IPS-NIHi11 (cell line): ENCODE data around the gene FBXO24.

Experiments
- DNase-seq: peaks from one replicate; pipeline ENCODE4 v3.0.0; 2012; ENCODE audit warnings: mixed read lengths, low spot score

The FBXO24 gene

DNA sequence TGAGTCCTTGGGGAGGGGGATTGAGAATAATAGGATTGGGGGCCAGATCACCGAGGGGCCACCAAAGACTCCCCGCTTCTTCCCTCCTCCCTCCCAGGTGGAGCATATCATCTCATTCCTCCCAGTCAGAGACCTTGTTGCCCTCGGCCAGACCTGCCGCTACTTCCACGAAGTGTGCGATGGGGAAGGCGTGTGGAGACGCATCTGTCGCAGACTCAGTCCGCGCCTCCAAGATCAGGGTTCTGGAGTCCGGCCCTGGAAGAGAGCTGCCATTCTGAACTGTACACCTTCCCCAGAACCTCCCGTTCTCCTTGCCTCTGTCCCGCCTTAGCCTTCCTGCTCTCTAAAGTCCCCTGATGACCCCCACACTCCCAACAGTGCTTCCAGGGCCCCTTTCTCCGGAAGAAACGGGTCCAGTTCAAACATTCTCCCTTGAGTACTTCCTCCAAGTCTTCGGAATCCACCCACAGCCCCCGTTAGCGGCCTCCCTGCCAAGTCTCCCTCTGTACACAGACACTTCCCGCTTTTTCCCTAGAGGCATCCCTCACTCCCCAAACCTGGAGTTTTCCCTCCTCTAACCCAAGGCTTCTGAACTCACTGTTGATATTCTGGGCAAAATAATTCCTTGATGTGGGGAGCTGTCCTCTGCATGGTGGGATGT, 4.1 kb downstream of the FBXO24 start:
- no peak for DNase-seq

DNA sequence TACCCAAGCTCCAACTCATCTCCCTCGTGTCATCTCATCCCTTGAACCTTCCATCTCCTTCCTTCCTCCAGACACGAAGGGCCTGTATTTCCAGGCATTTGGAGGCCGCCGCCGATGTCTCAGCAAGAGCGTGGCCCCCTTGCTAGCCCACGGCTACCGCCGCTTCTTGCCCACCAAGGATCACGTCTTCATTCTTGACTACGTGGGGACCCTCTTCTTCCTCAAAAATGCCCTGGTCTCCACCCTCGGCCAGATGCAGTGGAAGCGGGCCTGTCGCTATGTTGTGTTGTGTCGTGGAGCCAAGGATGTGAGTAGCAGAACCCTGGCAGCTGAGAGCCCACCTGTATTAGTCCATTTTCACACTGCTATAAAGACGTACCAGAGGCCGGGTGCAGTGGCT, 5.5 kb downstream of the FBXO24 start:
- no peak for DNase-seq

DNA sequence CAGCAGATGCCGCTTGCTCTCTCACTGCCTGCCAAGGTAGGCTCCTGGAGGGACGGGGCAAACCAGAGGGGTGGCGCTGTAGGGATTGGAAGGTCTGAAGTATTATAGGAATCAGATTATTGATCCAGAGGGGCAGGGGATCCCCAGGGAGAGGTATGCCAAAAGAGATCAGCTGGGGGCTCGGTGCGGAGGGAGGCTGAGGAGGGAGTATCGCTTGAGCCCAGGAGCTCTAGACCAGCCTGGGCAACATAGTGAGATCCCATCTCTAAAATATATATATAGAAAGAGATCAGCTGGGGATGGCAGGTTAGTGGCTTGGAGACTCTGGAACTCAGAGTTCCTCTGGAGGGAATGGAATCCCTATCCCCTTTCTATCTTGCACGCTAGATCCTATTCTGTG, 9.1 kb downstream of the FBXO24 start:
- no peak for DNase-seq

DNA sequence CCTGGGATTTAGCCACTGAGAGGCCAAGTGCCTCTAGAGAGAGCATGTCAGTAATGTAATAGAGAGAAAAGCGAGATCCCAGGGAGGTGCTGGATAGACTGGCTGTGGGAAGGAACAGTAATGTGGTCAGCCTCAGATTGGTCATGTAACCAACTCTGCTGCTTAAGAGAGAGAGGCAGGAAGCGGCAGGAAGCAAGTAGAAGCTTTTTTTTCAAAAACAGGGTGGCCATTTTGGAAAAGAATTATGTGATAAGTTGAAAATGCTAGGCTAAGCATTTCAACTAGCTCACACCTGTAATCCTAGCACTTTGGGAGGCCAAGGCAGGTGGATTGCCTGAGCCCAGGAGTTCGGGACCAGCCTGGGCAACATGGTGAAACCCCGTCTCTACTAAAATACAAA, 12.3 kb downstream of the FBXO24 start:
- no peak for DNase-seq

DNA sequence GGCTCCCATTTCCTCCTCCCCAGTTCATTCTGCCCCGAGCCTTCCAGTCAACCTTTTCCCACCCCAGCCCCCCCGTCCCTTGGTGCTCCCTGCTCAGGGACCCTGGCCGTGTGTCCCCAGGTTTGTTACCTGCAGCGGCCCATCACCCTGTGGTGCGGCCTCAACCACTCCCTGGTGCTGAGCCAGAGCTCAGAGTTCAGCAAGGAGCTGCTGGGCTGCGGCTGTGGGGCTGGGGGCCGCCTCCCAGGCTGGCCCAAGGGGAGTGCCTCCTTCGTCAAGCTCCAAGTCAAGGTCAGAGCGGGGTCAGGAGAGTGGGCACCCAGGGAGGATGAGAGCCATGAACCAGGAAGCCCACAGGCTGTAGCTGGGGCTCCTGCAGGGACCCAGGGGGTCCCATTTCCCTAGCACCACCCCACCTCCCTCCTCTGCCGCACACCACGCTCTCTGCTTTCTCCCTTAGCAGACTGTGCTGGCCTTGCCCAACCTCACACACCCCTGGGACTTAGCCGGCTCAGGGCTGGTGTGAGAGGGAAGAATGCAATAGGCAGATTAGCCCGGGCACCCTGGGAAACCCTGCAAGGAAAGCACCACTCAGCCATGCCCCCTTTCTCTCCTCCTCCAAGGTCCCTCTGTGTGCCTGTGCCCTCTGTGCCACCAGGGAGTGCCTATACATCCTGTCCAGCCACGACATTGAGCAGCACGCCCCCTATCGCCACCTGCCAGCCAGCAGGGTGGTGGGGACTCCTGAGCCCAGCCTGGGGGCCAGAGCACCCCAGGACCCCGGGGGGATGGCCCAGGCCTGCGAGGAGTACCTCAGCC, 14.0 kb downstream of the FBXO24 start:
- DNase-seq: no peak

DNA sequence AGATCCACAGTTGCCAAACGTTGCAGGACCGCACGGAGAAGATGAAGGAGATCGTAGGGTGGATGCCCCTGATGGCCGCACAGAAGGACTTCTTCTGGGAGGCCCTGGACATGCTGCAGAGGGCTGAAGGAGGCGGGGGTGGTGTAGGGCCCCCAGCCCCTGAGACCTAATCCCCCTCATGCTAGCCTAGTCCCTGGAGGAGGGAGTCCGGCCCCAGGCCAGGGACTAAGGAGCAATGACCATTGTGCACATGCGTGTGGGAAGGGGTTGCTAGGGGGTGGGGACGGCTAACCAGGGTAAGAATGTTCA, 14.6 kb downstream of the FBXO24 start:
- DNase-seq: no peak

DNA sequence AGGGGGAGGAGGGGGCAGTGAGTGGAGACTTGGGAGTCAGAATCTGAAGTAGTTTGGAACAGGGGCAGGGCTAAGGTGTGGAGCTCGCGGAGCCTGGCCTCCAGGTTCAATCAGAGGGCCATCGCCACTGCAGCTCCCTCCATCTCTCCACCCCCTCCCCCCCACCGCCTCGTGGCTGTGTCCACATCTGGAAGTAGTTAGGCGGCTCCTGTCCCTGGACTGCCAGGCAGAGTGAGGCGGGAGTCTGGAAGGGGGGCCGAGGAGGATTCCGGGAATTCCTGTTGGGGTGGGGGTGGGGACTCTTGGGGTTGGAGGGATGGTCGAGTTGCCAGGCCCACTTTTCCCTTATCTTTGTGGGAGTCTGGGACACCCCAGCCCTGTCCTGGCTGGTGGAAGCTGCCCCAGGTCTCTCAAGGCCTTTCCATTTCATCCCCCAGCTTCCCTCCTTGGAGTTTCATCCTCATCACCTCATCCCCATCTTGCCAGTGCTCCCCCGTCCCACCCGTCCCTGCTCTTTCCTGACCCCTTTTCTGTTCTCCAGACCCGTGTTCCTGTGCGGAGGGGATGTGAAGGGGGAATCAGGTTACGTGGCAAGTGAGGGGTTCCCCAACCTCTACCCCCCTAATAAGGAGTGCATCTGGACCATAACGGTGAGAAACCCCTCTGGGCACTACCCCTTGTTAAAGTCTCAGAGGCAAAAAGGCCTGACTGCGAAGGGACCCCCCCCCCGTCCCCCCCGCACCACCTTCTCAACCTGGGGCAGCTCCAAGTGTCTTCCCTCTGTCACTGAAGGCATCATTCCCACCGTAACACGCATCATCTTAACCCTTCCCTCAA, 17.0 kb downstream of the FBXO24 start:
- peak; percentile 76 for DNase-seq

DNA sequence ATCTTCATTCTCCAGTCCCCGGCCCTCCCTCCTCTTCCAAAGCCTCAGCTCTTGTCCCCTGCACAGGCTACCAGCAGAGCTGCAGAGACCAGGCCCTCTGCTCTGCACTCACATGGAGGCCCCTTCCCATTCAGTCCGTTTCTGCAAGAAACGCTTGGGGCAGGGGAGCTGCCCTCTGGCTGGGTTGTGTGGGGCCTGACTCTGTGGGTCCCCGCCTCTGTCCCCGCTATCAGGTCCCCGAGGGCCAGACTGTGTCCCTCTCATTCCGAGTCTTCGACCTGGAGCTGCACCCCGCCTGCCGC, 17.5 kb downstream of the FBXO24 start:
- no peak for DNase-seq

DNA sequence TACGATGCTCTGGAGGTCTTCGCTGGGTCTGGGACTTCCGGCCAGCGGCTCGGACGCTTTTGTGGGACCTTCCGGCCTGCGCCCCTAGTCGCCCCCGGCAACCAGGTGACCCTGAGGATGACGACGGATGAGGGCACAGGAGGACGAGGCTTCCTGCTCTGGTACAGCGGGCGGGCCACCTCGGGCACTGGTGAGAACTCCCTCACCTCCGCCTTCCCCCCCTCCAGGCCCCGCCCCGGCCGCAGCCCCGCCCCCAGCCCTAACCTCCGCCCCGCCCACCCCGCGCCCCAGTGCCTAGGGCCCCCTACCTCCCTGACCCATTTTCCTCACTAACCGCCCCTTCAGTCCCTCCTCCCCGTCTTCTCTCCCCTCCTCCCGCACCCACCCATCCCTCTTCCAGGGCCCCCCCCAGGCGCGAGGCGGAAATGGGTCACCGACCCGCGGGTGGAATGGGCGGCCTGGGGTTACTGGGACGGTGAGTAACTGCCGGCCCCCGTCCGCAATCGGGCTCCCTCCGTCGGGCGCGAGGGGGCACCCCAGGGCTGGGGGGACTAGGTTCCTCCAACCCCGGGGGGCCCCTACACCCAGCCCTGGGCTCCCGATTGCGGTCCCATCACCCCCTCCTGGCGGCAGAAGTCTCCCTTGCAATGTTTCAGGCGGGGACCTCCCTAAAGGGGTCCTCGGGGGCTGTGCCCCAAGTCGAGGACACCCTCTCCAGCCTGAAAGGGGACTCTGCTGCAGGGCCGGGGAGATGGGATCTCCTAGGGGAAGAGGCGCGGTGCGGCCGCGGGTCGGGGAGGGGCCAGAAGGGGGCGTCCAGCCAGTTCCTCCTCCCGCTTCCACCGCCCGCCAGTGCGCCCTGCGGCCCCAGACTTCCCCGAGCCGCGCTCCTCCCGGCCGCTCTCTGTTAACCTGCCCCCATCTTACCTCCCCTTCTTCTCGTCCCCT, 18.2 kb downstream of the FBXO24 start:
- peak; percentile 91 for DNase-seq

DNA sequence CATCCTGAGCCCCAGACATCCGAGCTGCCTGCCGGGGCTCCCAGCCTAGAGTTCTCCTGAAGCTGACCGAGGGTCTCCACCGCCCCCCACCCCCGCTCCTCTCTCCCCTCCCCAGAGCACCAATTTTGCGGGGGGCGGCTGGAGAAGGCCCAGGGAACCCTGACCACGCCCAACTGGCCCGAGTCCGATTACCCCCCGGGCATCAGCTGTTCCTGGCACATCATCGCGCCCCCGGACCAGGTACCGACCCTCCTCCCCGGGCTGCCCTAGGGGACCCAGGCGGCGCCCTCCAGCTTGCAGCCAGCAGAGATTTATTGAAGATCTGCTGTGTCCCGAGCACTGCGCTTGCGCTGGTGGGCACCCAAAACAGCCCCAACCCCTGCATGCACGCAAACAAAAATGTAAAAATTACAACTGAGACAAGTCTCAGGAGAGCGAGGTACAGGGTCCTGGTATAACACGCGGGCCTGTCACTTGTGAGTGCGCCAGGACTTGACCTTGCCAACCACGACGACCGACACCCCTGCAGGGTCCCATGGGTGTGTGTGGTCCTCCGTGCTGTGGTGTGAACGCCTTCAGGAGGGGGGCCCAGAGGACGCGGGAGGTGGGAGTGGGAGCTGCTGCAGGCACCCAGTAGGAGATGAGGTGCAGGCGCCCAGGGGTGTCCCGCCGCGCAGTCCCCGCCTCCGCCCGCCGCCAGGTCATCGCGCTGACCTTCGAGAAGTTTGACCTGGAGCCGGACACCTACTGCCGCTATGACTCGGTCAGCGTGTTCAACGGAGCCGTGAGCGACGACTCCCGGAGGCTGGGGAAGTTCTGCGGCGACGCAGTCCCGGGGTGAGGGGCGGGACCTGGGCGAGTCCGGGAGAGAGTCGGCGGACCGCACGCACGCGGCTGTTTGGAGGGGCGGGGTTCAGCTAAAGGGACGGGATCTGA, 19.1 kb downstream of the FBXO24 start:
- DNase-seq: no peak

DNA sequence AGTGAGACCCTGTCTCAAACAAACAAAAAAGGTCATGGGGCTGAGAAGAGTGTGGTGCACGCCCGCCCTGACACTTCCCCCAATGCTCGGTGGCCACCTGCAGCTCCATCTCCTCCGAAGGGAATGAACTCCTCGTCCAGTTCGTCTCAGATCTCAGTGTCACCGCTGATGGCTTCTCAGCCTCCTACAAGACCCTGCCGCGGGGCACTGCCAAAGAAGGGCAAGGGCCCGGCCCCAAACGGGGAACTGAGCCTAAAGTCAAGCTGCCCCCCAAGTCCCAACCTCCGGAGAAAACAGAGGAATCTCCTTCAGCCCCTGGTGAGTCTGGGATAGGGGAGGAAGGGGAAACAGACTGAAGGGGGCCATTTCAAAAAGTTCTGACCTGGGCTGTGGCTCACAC, 20.2 kb downstream of the FBXO24 start:
- no peak for DNase-seq

DNA sequence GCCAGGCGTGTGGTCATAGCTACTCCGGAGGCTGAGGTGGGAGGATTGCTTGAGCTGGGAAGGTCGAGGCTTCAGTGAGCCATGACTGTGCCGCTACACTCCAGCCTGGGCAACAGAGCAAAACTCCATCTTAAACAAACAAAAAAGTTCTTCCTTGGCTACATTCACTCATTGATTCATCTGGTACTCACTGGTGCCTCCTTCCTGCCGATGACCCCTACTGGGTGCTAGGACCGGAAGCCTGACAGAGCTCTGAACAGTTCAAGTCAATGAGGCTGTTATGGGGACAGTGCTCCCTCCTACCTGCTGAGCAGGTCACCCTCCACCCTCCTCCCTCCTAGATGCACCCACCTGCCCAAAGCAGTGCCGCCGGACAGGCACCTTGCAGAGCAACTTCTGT, 21.0 kb downstream of the FBXO24 start:
- DNase-seq: no peak

DNA sequence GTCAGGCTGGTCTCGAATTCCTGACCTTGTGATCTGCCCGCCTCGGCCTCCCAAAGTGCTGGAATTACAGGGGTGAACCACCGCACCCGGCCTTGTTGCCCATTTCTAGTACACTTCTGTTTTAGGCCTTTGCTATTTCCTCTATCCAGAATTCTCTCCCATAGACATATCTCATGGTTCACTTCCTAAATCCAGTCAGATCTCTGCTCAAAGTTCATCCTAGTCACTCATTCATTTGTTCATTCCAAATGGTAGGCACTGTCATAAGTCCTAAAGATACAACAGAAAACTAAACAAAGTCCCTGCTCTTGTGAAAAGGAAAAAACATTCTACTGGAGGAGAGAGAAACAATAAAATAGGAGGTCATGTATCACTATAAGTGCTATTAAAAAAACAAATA, 23.8 kb downstream of the FBXO24 start:
- no peak for DNase-seq

DNA sequence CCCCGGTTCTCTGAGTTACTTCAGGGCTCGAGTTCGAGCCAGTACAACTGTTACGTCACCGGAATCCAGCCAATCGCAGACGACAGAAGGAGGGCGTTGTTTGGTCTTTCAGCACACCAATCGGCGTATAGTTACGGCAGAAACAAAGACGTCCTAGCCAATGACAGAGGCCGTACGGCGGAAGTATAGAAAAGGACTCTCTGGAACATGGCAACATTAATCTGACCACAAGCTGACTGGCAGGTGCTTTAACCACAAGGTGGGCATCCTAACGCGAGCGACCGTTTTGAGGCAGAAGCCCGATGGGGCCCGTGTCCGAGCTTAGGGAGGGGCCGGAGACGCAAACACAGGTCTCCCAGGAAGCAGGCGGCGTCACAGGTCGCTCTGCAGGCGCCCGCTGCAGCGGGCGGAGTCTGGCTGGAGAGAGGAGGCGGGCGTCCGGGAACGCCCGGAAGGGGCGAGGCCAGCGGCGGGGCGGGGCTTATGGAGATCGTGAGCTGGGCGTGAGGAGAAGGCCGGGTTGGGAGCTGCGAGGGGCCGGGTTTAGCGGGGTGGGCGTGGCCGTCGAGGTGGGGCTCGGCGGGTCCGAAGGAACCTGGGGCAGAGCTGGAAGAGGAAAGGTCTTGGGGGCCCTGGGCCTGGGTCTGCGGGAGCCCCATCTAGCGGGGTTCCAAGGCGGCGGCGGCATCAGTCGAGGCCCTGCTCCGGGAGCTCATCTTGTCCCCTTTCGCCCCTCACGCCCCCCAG, 26.0 kb downstream of the FBXO24 start, which contains the start of gene MOSPD3:
Gene MOSPD3, plus strand, starts transcription at position 558 of the 747 bp plus-strand sequence. CDS start 252 bp downstream, outside the sequence.
- peak; percentile 98 for DNase-seq

DNA sequence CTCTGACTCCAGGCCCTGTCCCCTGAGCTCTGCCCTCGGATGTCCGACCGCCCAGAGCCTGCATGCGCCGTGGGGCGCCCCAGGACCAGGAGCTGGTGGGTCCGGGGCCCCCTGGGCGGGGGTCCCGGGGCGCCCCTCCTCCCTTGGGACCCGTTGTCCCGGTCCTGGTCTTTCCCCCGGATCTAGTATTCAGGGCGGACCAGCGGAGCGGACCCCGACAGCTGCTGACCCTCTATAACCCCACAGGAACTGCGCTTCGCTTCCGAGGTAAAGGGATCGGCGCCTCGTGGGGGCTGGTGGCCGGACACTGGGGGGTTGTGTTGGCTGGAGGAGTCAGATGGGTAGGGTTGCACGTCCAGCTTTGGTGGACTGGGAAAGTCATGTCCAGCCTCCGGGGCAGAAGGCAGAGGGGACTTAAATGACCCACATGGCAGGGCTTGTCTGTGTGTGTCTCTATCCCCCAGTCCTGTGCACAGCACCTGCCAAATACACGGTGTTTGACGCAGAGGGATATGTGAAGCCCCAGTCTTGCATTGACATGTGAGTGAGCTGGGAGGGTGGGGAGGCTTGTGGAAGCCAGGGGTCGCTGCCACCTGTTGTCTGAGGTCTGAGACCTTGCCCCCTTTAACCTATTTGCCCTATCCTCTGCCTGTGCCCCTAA, 26.7 kb downstream of the FBXO24 start:
- no peak for DNase-seq

DNA sequence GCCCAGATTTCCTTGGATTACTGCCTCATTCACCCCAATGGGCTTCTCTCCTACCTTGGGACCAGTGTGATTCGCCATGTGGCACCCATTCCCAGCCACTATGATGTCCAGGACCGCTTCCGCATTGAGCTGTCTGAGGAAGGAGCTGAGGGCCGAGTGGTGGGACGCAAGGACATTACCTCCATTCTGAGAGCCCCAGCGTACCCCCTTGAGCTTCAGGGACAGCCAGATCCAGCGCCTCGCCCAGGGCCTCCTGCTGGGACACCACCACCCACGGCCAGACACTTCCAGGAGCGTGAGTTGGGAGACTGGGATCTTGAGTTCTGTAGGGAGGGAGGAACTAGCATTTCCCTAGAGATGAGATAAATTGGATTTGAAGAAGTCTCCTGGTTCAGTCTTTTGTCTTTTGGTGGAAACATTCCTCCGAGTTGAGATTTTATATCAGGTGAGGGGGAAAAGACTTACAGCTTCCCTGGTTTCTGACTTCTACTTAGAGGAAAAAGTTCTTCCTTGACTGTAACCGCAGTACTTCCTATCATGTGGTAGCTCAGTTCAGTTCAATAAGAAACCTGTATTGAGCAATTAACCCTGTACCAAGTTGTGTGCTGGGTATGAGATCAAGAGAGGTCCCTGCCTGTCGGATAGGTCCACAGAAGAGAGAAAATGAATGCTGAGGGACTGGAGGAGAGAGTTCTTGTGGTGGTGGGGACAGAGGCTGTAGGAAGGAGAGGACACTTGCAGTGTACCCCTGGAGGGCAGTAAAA, 27.5 kb downstream of the FBXO24 start:
- DNase-seq: no peak

DNA sequence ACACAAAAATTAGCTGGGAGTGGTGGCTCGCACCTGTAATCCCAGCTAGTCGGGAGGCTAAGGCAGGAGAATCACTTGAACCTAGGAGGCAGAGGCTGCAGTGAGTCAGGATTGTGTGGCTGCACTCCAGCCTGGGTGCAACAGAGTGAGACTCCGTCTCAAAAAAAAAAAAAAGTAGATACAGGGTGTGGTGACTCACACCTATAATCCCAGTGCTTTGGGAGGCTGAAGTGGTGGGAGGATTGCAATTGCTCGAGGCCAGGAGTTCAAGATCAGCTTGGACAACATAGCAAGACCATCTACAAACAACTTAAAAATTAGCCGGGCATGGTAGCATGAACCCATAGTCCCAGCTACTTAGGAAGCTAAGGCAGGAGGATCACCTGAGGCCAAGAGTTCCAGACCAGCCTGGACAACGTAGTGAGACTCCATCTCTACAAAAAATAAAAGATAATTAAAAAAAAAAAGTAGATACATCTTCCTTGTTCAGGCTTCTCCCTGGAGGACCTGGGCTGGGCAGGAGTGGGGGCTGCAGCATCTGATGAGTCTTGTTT, 28.3 kb downstream of the FBXO24 start:
- no peak for DNase-seq

DNA sequence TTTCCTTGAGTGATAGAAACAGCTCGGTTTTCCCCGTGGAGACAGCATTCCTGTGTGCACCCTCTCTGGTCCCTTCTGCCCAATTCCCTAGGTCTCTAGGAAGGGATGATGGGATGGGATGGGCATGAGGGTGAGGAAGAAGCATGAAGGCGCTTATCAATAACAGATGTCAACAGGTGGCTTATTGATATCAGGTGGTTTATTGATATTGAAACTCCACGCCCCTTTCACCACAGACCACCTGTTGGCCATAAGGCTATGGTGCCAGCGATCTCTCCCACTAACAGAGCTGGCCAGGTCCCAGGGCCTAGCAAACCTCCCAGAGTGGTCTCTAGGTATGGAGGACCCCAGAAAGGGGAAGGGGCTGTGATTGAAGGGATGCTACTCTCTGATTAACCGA, 34.1 kb downstream of the FBXO24 start:
- DNase-seq: no peak
